ENCODE data around the gene ISM2. TPM values are rescaled to one million over a fixed set of nuclear protein-coding genes. Genes with fewer than 3 reads are reported as not detected.
"Not testable (repeated sequence)": the region's sequence is repeated elsewhere in the genome, so short reads cannot be mapped to it uniquely, and the experiment has no call there.

ISM2 gene
- total RNA-seq, result under 1 TPM; 0.41 to 0.53 TPM

DNA sequence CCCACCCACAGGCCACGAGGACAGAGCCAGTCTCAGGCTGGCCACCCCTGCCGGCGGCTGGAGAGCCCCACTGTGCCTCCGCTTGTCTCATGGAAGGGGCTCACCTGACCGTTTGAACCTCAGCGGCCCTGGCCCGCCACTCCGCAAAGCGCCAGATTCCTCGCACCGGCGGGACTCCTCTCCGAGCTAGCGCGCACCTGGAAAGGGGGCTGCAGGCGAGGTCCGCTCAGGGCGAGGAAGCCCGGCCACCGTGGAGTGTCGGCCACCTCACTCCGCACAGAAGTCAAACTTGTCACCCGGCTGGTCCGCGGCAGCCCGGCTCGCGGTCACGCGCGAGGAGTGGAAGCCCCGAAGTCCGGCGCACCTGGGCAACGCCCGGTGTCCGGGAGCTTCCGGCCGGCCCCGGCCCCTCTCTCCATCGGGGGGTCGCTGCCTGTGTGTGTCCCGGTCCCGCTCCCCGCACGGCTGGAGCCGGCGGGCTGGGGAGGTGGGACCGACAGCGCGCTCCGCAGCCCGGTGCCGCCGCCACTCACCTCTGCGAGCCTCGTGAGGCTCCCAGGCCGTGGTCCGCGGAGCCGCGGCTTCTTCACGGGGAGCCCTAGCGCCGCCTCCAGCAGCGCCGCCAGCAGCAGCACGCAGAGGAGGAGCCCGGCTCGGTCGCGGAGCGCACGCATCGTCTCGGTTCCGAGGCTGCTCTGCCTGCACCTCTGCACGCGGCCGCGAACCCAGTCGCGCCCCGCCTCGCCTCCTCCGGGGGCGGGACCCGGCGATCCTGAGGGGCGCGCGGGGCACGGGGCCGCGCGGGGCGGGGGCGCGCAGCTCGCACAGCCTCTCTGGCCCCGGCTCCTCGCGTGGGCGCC is at the start of gene ISM2:
Gene ISM2, minus strand, starts transcription at position 697 of the 860 bp plus-strand sequence. Its CDS starts 23 bp downstream, at position 674.
- CTCF ChIA-PET, result interaction anchor here (0.6 to 0.7 kb wide), 2 partner anchors 17 to 92 kb away, joined by 3 read pairs; no protein-coding TSS in a partner anchor
- peak; percentile 87 for ATAC-seq
- Mint-ChIP-seq H3K9me3 (ENCODE audit: low read depth) (peaks cover 4% of the 10 kb centered on the region), H3K36me3 (ENCODE audit: low read depth) (no peaks in the 10 kb centered on the region), H3K4me1 (peaks cover 6% of the 10 kb centered on the region), H3K27ac (no peak within 1 kb of the TSS), H3K27me3 (peaks cover 31% of the 10 kb centered on the region), H3K4me3 (peak within 1 kb of the TSS; percentile 47)
- intact Hi-C loops (cut with DNase I, micrococcal nuclease), result loop anchor here in 1 of 2 experiments (2.0 kb wide), 1 partner anchor 40 kb away; the partner anchor contains the start of gene AHSA1
- POLR2A ChIA-PET, result interaction anchor here (0.8 kb wide), 1 partner anchor 16 kb away, joined by 3 read pairs; no protein-coding TSS in a partner anchor
- DNase-seq, result peak; percentile 69

DNA sequence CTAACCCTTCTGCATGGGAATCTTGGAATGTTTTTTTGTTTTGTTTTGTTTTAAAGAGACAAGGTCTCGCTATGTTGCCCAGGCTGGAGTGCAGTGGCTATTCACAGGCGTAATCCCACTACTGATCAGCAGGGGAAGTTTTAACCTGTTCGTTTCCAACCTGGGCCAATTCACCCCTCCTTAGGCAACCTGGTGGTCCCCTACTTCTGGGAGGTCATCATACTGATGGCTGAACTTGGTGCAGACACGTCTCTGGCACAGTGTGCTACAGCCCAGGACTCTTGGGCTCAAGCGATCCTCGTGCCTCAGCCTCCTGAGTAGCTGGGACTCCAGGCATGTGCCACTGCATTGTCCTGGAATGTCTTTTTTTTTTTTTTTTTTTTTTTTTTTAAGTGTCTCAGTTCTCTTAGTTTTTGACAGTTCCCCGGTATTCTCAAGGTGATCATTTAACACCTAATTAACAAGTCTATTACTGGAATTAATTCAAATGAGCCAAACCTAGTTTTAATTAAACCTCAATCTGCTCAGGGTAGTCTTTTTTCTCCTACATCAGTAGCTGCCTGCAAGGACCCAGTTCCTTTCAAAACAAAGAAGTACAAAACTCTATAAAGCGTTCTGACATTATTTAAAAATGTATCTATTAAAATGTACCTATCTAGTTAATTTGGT is 49.0 kb upstream of the ISM2 start:
- ChIA-PET POLR2A (no interaction called here), CTCF (interaction anchor here (0.8 kb wide), 1 partner anchor 88 kb away, joined by 3 read pairs; no protein-coding TSS in a partner anchor)
- H3K9me3 Mint-ChIP-seq (ENCODE audit: low read depth), result no peaks in the 10 kb centered on the region
- H3K4me1 Mint-ChIP-seq, result peaks cover 5% of the 10 kb centered on the region
- H3K27ac Mint-ChIP-seq, result no peak overlapping the region
- intact Hi-C loops (cut with DNase I, micrococcal nuclease), result no loop called here
- no peak for DNase-seq
- H3K36me3 Mint-ChIP-seq (ENCODE audit: low read depth), result peaks cover 36% of the 10 kb centered on the region
- ATAC-seq, result no peak
- no peaks in the 10 kb centered on the region for H3K27me3 Mint-ChIP-seq
- no peak overlapping the region for H3K4me3 Mint-ChIP-seq

- peaks cover 24% of the 10 kb centered on the region for H3K36me3 Mint-ChIP-seq (ENCODE audit: low read depth)
- POLR2A ChIA-PET; H3K4me1 Mint-ChIP-seq; H3K9me3 Mint-ChIP-seq (ENCODE audit: low read depth); intact Hi-C loops (cut with DNase I, micrococcal nuclease); DNase-seq; ATAC-seq; H3K4me3 Mint-ChIP-seq; H3K27ac Mint-ChIP-seq; H3K27me3 Mint-ChIP-seq: not testable (repeated sequence)
- CTCF ChIA-PET, result interaction anchor here (1.3 to 1.6 kb wide), 2 partner anchors 11 to 20 kb away, joined by 4 to 5 read pairs; no protein-coding TSS in a partner anchor
These were observed 46.6 kb upstream of the ISM2 start for GRCh38 chr14:77545171-77545570.

- Mint-ChIP-seq H3K4me1 (peaks cover 9% of the 10 kb centered on the region), H3K27me3 (no peaks in the 10 kb centered on the region), H3K36me3 (ENCODE audit: low read depth) (peaks cover 18% of the 10 kb centered on the region), H3K9me3 (ENCODE audit: low read depth) (no peaks in the 10 kb centered on the region), H3K27ac (no peak overlapping the region), H3K4me3 (no peak overlapping the region)
- intact Hi-C loops (cut with DNase I, micrococcal nuclease), result no loop called here
- ChIA-PET CTCF (interaction anchor here (0.9 kb wide), 1 partner anchor 10 kb away, joined by 3 read pairs; no protein-coding TSS in a partner anchor), POLR2A (interaction anchor here (0.5 kb wide), 1 partner anchor 174 kb away, joined by 3 read pairs; no protein-coding TSS in a partner anchor)
- DNase-seq, result no peak
- no peak for ATAC-seq
These were observed 46.0 kb upstream of the ISM2 start for GRCh38 chr14:77544571-77544970.

DNA sequence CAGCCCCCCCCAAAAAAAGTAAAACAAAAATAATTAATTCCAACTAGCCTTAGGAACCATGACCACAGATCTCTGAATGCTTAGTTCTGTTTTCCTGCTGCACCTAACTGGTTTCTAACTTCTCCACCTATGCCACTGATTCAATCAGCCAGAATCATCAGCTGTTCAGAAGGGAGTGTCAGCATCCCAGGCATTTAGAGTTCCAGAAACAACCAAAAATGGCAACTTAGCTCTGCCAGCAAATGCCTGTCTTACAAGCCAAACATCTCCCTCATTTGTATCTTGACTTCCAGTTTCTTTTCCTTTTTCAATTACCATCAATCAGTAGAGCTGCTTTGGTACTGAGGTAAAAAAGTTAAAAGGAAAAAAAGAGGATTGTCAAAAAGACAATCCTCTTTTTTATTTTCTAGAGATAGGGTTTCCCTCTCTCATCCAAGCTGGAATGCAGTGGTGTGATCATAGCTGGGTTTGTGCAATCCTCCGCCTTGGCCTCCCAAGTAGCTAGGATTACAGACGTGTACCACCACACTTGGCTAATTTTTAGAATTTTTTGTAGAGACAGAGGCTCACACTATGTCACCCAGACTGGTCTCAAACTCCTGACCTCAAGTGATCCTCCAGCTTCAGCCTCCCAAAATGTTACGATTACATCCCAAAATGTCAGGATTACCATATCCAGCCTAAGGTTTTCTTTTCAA is 45.2 kb upstream of the ISM2 start:
- Mint-ChIP-seq H3K4me3 (no peak overlapping the region), H3K27me3 (no peaks in the 10 kb centered on the region), H3K27ac (no peak overlapping the region), H3K4me1 (peaks cover 9% of the 10 kb centered on the region), H3K9me3 (ENCODE audit: low read depth) (no peaks in the 10 kb centered on the region), H3K36me3 (ENCODE audit: low read depth) (peaks cover 18% of the 10 kb centered on the region)
- ChIA-PET CTCF (interaction anchor here (0.6 to 0.9 kb wide), 3 partner anchors 11 to 103 kb away, joined by 3 read pairs; no protein-coding TSS in a partner anchor), POLR2A (no interaction called here)
- DNase-seq (no peak), ATAC-seq (no peak)
- intact Hi-C loops (cut with DNase I, micrococcal nuclease), result no loop called here

- Mint-ChIP-seq H3K4me1 (peaks cover 9% of the 10 kb centered on the region), H3K9me3 (ENCODE audit: low read depth) (no peaks in the 10 kb centered on the region), H3K4me3 (no peak overlapping the region), H3K27ac (no peak overlapping the region), H3K36me3 (ENCODE audit: low read depth) (peaks cover 14% of the 10 kb centered on the region), H3K27me3 (no peaks in the 10 kb centered on the region)
- no peak for ATAC-seq
- DNase-seq, result no peak
- ChIA-PET CTCF (no interaction called here), POLR2A (no interaction called here)
- intact Hi-C loops (cut with DNase I, micrococcal nuclease), result no loop called here
These were observed 44.6 kb upstream of the ISM2 start for GRCh38 chr14:77543240-77543551.

- no peaks in the 10 kb centered on the region for H3K9me3 Mint-ChIP-seq (ENCODE audit: low read depth)
- no peak overlapping the region for H3K4me3 Mint-ChIP-seq
- no peak for ATAC-seq
- DNase-seq, result no peak
- POLR2A ChIA-PET, result interaction anchor here (0.6 kb wide), 1 partner anchor 76 kb away, joined by 3 read pairs; no protein-coding TSS in a partner anchor
- CTCF ChIA-PET, result interaction anchor here (0.7 to 1.0 kb wide), 2 partner anchors 13 to 18 kb away, joined by 3 read pairs; no protein-coding TSS in a partner anchor
- H3K27me3 Mint-ChIP-seq, result no peaks in the 10 kb centered on the region
- no peak overlapping the region for H3K27ac Mint-ChIP-seq
- peaks cover 10% of the 10 kb centered on the region for H3K36me3 Mint-ChIP-seq (ENCODE audit: low read depth)
- intact Hi-C loops (cut with DNase I, micrococcal nuclease), result no loop called here
- H3K4me1 Mint-ChIP-seq, result peaks cover 9% of the 10 kb centered on the region
These were observed 44.0 kb upstream of the ISM2 start for GRCh38 chr14:77542421-77543239.

- CTCF ChIA-PET, result interaction anchor here (0.7 to 1.0 kb wide), 2 partner anchors 14 to 18 kb away, joined by 3 read pairs; no protein-coding TSS in a partner anchor
- intact Hi-C loops (cut with DNase I, micrococcal nuclease), result no loop called here
- Mint-ChIP-seq H3K4me1 (peaks cover 9% of the 10 kb centered on the region), H3K27ac (no peak overlapping the region), H3K27me3 (no peaks in the 10 kb centered on the region), H3K9me3 (ENCODE audit: low read depth) (no peaks in the 10 kb centered on the region), H3K36me3 (ENCODE audit: low read depth) (peaks cover 15% of the 10 kb centered on the region), H3K4me3 (no peak overlapping the region)
- no peak for ATAC-seq
- DNase-seq, result no peak
- POLR2A ChIA-PET, result interaction anchor here (0.6 kb wide), 1 partner anchor 77 kb away, joined by 3 read pairs; no protein-coding TSS in a partner anchor
These were observed 43.3 kb upstream of the ISM2 start for GRCh38 chr14:77541905-77542304.

GRCh38 chr14:77536951-77537350 is 38.3 kb upstream of the ISM2 start:
- DNase-seq; H3K4me3 Mint-ChIP-seq; H3K4me1 Mint-ChIP-seq; POLR2A ChIA-PET; H3K27me3 Mint-ChIP-seq; H3K9me3 Mint-ChIP-seq (ENCODE audit: low read depth); ATAC-seq; CTCF ChIA-PET; H3K27ac Mint-ChIP-seq; intact Hi-C loops (cut with DNase I, micrococcal nuclease): not testable (repeated sequence)
- H3K36me3 Mint-ChIP-seq (ENCODE audit: low read depth), result peaks cover 14% of the 10 kb centered on the region

- Mint-ChIP-seq H3K27ac (no peak overlapping the region), H3K27me3 (no peaks in the 10 kb centered on the region), H3K4me3 (no peak overlapping the region), H3K9me3 (ENCODE audit: low read depth) (no peaks in the 10 kb centered on the region), H3K36me3 (ENCODE audit: low read depth) (peaks cover 8% of the 10 kb centered on the region), H3K4me1 (peaks cover 3% of the 10 kb centered on the region)
- POLR2A ChIA-PET, result no interaction called here
- DNase-seq, result no peak
- intact Hi-C loops (cut with DNase I, micrococcal nuclease), result no loop called here
- CTCF ChIA-PET, result no interaction called here
- ATAC-seq, result no peak
These were observed 32.5 kb upstream of the ISM2 start for GRCh38 chr14:77531071-77531470.
